Left lung (tissue), 10 donors: Measurements from ENCODE around the gene BRI3BP. TPM values are rescaled to one million over a fixed set of nuclear protein-coding genes. Genes with fewer than 3 reads are reported as not detected.

Experiments
- ATAC-seq: fragments of 200-7000 bp; cut with Tn5 transposase; one replicate; pipeline ENCODE4 v1.9.1; 2020; ENCODE audit warnings: moderate library complexity
- DNase-seq, 4 donors: peaks; one replicate each; pipeline ENCODE4 v3.0.0-alpha.2; 2013 to 2020
- H3K27ac ChIP-seq, 2 donors: fragments of 200-600 bp; sonication (generic) in 1 of 2; one replicate each; pipeline versions ENCODE4 v1.5.0 to v1.8.0; 2020 to 2021
- H3K27me3 ChIP-seq, 2 donors: fragments of 200-600 bp; sonication (generic) in 1 of 2; one replicate each; pipeline versions ENCODE4 v1.5.0 to v1.8.0; 2020 to 2021
- H3K36me3 ChIP-seq, 2 donors: fragments of 200-600 bp; sonication (generic) in 1 of 2; one replicate each; pipeline versions ENCODE4 v1.5.0 to v1.8.0; 2020 to 2021
- H3K4me1 ChIP-seq, 2 donors: fragments of 200-600 bp; one replicate each; pipeline ENCODE4 v1.8.0; 2021
- H3K4me3 ChIP-seq, 2 donors: fragments of 200-600 bp; sonication (generic) in 1 of 2; one replicate each; pipeline versions ENCODE4 v1.5.0 to v1.8.0; 2020 to 2021; ENCODE audit warnings: mild to moderate bottlenecking in 1 of 2
- H3K9me3 ChIP-seq, 2 donors: fragments of 200-600 bp; sonication (generic) in 1 of 2; one replicate each; pipeline versions ENCODE4 v1.5.0 to v1.8.0; 2020 to 2021
- intact Hi-C, 2 donors: fragments of 100-400 bp; cut with DNase I; formaldehyde crosslinking; loops; one replicate each; pipeline versions ENCODE4 v1.11.2 to v1.14.2; 2022
- polyA plus RNA-seq, 6 donors: library from polyadenylated mRNA; unstranded; fragments of 120-200 nt; gene quantifications; one replicate each; pipeline ENCODE4 v1.2.1, GENCODE V29; 2013; ENCODE audit not compliant: insufficient read length in 6 of 6
- total RNA-seq, 2 donors: library from RNA; stranded (reverse); fragmentation: NEBNext Ultra II Directional; extraction: Animal tissue kit (Norgen Biotek cat#: 25700); gene quantifications; one replicate each; pipeline ENCODE4 v1.2.1, GENCODE V29; 2021
- TF ChIP-seq, protein P1 (sequence below), 2 donors: fragments of 200-600 bp; sonication (generic) in 1 of 2; IDR thresholded peaks; one replicate each; pipeline versions ENCODE4 v1.5.0 to v1.8.0; 2021; ENCODE audit warnings: antibody characterized with exemption in 2 of 2
- donor health status: DM: no; HTN: yes; CAD: no.
- donor health status: DM: no; HTN: no; CAD: no.

BRI3BP gene
- total and polyA plus RNA-seq, 8 donors: 4.9 to 16.3 (median 7.0) TPM

DNA sequence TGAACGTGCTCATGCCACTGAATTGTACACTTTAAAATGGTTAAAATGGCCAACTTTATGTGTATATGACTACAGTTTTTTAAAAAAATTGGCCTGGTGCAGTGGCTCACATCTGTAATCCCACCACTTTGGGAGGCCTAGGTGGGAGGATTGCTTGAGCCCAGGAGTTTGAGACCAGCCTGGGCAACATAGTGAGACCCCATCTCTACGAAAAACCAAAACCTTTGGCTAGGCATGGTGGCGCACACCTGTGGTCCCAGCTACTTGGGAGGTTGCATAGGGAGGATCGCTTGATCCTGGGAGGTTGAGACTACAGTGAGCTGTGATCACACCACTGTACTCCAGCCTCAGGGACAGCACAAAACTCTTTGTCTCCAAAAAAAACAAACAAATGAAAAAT, 5.3 kb downstream of the BRI3BP start:
- TF ChIP-seq, protein P1, sequence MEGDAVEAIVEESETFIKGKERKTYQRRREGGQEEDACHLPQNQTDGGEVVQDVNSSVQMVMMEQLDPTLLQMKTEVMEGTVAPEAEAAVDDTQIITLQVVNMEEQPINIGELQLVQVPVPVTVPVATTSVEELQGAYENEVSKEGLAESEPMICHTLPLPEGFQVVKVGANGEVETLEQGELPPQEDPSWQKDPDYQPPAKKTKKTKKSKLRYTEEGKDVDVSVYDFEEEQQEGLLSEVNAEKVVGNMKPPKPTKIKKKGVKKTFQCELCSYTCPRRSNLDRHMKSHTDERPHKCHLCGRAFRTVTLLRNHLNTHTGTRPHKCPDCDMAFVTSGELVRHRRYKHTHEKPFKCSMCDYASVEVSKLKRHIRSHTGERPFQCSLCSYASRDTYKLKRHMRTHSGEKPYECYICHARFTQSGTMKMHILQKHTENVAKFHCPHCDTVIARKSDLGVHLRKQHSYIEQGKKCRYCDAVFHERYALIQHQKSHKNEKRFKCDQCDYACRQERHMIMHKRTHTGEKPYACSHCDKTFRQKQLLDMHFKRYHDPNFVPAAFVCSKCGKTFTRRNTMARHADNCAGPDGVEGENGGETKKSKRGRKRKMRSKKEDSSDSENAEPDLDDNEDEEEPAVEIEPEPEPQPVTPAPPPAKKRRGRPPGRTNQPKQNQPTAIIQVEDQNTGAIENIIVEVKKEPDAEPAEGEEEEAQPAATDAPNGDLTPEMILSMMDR (IDR thresholded peaks at IDR 0.05): no peak
- Histone ChIP-seq H3K4me1 (peaks cover 0 to 29% of the 10 kb centered on the region in 2 donors), H3K27me3 (no peaks in the 10 kb centered on the region), H3K9me3 (no peaks in the 10 kb centered on the region), H3K27ac (no peak overlapping the region), H3K4me3 (no peak overlapping the region), H3K36me3 (no peaks in the 10 kb centered on the region)
- intact Hi-C loops: no loop called here
- DNase-seq: peak in 1 of 4 donors; percentile 8
- no peak for ATAC-seq

DNA sequence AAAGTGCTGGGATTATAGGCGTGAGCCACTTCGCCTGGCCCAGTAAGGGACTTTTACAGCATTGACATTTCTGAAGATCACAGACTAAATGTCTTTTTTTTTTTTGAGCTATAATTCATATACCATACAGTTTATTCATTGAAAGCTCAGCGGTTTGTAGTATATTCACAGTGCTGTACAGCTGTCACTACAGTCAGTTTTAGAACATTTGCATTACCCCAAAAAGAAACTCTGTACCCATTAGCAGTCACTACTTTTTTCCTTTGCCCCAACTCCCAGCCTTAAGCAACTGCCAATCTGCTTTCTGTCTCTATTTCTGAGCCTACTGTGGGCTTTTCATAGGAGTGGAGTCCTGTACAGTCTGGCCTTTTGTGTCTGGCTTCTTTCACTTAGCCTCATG, 8.2 kb downstream of the BRI3BP start:
- peaks cover 0 to 3% of the 10 kb centered on the region in 2 donors for H3K4me1 ChIP-seq
- H3K36me3 ChIP-seq: no peaks in the 10 kb centered on the region
- no peaks in the 10 kb centered on the region for H3K27me3 ChIP-seq
- no peak overlapping the region for H3K27ac ChIP-seq
- no peak overlapping the region for H3K4me3 ChIP-seq
- H3K9me3 ChIP-seq: no peaks in the 10 kb centered on the region
- intact Hi-C loops: no loop called here
- DNase-seq (no peak), ATAC-seq (no peak)
- TF ChIP-seq, protein P1 (IDR thresholded peaks at IDR 0.05): no peak

DNA sequence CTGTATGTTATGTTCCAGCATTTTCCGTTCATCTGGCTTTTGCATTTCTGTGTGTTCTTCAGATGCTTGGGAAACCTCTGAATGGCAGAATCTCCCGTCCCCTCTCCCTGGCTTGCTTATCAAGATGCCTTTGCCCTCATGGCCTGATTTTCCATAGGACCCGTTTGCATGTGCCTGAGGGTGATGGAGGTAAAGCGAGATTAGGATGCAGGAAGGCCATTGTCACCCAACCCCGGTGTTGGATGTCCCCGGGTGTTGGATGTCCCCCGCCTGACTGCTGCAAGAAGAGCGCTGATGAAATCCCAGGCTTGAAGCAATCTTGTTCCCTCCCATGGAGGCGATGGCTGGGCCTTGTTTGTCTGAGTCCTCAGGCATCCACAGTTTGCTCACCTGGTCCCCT, 9.6 kb downstream of the BRI3BP start:
- Histone ChIP-seq H3K4me1 (no peaks in the 10 kb centered on the region), H3K4me3 (no peak overlapping the region), H3K36me3 (no peaks in the 10 kb centered on the region), H3K27me3 (no peaks in the 10 kb centered on the region), H3K9me3 (no peaks in the 10 kb centered on the region), H3K27ac (no peak overlapping the region)
- peak in 1 of 4 donors; percentile 41 for DNase-seq
- TF ChIP-seq, protein P1 (IDR thresholded peaks at IDR 0.05): no peak
- intact Hi-C loops: no loop called here
- no peak for ATAC-seq

DNA sequence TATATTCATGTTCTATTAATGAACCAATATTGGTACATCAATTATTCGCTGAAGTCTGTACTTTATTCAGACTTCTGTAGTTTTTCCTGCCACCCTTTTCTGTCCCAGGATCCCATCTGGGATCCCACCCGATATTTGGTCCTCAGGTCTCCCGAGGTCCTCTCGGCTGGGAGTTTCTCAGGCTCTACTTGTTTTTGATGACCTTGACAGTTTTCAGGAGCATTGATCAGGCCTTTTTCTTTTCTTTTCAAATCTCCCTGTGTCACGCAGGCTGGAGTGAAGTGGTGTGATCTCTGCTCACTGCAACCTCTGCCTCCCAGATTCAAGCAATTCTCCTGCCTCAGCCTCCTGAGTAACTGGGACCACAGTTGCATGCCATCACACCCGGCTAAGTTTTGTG, 11.2 kb downstream of the BRI3BP start:
- intact Hi-C loops: no loop called here
- TF ChIP-seq, protein P1 (IDR thresholded peaks at IDR 0.05): no peak
- H3K4me3 ChIP-seq: no peak overlapping the region
- no peak overlapping the region for H3K27ac ChIP-seq
- ATAC-seq (no peak), DNase-seq (no peak)
- H3K4me1 ChIP-seq: no peaks in the 10 kb centered on the region
- no peaks in the 10 kb centered on the region for H3K27me3 ChIP-seq
- H3K36me3 ChIP-seq: no peaks in the 10 kb centered on the region
- no peaks in the 10 kb centered on the region for H3K9me3 ChIP-seq

DNA sequence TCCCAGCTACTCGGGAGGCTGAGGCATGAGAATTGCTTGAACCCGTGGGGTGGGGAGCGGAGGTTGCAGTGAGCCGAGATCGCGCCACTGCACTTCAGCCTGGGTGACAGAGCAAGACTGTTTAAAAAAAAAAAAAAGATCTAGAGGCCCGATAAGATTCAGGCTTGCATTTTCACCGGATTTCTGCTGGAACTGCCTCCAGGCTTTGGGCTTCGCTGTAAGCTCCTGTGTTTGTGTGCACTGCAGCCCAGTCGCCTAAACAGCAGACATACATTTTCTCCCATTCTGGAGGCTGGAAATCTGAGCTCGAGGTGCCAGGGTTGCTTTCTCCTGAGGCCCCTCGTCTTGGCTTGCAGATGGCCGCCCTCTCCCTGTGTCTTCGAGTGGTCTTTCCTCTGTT, 12.2 kb downstream of the BRI3BP start:
- H3K27me3 ChIP-seq: no peaks in the 10 kb centered on the region
- DNase-seq (peak in 1 of 4 donors; percentile 17), ATAC-seq (no peak)
- H3K36me3 ChIP-seq: no peaks in the 10 kb centered on the region
- TF ChIP-seq, protein P1 (IDR thresholded peaks at IDR 0.05): no peak
- H3K27ac ChIP-seq: no peak overlapping the region
- no peaks in the 10 kb centered on the region for H3K9me3 ChIP-seq
- no peaks in the 10 kb centered on the region for H3K4me1 ChIP-seq
- intact Hi-C loops: no loop called here
- no peak overlapping the region for H3K4me3 ChIP-seq
